Chondrocyte (in vitro differentiated cells): ENCODE measurements around the gene BCL11B. TPM values are rescaled to one million over a fixed set of nuclear protein-coding genes. Genes with fewer than 3 reads are reported as not detected.

Source experiments
- DNase-seq: peaks from one replicate; pipeline ENCODE4 v3.0.0; 2021; ENCODE audit warnings: mixed read lengths, low spot score
- H3K27ac Mint-ChIP-seq: one replicate; pipeline ENCODE4 v1.8.0; 2021; ENCODE audit warnings: mild to moderate bottlenecking, moderate library complexity, mixed read lengths; ENCODE audit not compliant: unreplicated experiment
- H3K27me3 Mint-ChIP-seq: 2 replicates; pipeline ENCODE4 v1.8.0; 2021; ENCODE audit warnings: low read depth, mixed read lengths
- H3K36me3 Mint-ChIP-seq: 2 replicates; pipeline ENCODE4 v1.8.0; 2021; ENCODE audit warnings: low read depth, mixed read lengths
- H3K4me1 Mint-ChIP-seq: 2 replicates; pipeline ENCODE4 v1.8.0; 2021; ENCODE audit warnings: low read depth, mild to moderate bottlenecking, mixed read lengths
- H3K4me3 Mint-ChIP-seq: one replicate; pipeline ENCODE4 v1.8.0; 2021; ENCODE audit warnings: mild to moderate bottlenecking, moderate library complexity, mixed read lengths; ENCODE audit not compliant: unreplicated experiment
- H3K9me3 Mint-ChIP-seq: 2 replicates; pipeline ENCODE4 v1.8.0; 2021; ENCODE audit warnings: low read depth, mixed read lengths
- CTCF ChIP-seq: fragments of 200-600 bp; sonication (generic); IDR thresholded peaks from 2 replicates; pipeline ENCODE4 v1.5.0; 2021; ENCODE audit warnings: antibody characterized with exemption, mild to moderate bottlenecking, moderate library complexity
- total RNA-seq: library from RNA; stranded (reverse); gene quantifications from 3 replicates; pipeline ENCODE4 v1.2.1, GENCODE V29; 2021

BCL11B gene
- total RNA-seq, 1 donor from 2014 or later, result 0.17 TPM

- H3K36me3 Mint-ChIP-seq, result peaks cover 1% of the 10 kb centered on the region
- no peak for DNase-seq
- no peaks in the 10 kb centered on the region for H3K4me1 Mint-ChIP-seq
- no peak overlapping the region for H3K27ac Mint-ChIP-seq
- no peak for TF ChIP-seq CTCF
- peaks cover 8% of the 10 kb centered on the region for H3K9me3 Mint-ChIP-seq
- peaks cover 44% of the 10 kb centered on the region for H3K27me3 Mint-ChIP-seq
- no peak overlapping the region for H3K4me3 Mint-ChIP-seq
Observed at GRCh38 chr14:99164712-99165111, 107.3 kb downstream of the BCL11B start.

DNA sequence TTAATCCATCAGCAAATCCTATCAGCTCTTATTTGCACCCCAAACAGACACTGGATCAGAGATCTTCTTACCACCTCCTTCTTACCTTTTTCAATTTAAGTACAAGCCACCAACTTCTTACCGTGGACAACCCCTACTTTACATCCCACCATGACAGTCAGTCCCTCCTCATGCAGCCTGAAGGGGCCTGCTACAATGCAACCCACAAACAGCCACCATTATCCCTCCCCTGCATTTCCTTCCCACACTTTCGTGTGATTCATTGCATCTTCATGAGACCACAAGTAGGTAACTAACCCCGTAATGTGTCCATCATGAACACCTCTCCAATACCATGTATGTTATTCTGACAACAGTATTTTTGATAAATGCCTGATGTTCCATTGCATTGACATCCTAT lies 108.6 kb downstream of the BCL11B start:
- peaks cover 8% of the 10 kb centered on the region for H3K9me3 Mint-ChIP-seq
- no peaks in the 10 kb centered on the region for H3K4me1 Mint-ChIP-seq
- H3K36me3 Mint-ChIP-seq, result peaks cover 1% of the 10 kb centered on the region
- no peak overlapping the region for H3K4me3 Mint-ChIP-seq
- no peak for TF ChIP-seq CTCF
- H3K27me3 Mint-ChIP-seq, result peaks cover 45% of the 10 kb centered on the region
- H3K27ac Mint-ChIP-seq, result no peak overlapping the region
- no peak for DNase-seq

DNA sequence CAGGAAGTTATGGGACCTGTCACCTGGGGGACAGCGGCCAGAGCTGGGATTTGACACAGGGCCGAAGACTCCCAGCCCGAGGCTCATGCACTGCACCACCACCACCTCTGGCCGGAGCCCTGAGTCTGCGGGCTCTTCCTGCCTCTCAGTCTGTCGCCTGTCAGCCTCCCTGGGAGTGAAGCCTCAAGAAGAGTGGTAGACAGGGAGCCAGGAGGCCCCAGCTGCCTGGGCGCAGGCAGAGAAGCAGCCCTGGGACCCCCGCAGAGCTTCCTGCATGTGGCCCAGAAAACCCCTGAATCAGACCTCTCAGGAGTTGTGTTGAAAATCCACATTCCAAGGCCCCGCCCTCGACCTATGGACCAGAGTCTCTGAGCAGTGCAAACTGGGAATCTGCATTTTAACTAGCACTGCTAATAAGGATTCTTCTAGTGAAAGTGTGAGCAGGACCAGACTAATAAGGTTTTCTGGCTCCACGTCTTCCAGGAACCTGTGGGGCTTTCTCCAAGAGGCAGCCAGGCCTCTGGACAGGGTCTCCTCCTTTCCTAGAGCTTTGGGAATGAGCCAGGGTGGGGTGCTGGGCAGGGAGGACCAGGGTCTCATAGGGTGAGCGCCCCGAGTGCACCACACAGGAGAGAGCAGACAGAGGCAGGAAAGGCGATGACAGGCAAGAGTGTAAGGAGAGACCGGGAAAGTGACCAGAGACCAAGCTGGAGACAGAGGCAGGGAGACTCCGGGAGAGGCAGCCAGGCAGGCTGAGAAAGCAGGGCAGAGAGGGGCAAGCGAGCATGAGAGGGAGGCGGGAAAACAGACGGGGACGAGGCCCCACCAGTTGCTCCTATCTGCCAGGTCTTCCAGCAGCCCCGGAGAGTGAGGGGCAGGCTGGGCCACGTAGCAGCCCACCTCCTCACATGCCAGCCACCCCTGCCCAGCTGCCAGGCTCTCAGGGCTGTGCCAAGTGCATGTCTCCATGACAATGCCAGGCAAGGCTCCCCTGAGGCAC lies 112.4 kb downstream of the BCL11B start:
- DNase-seq, result no peak
- H3K4me1 Mint-ChIP-seq, result no peaks in the 10 kb centered on the region
- no peak overlapping the region for H3K4me3 Mint-ChIP-seq
- no peak overlapping the region for H3K27ac Mint-ChIP-seq
- H3K36me3 Mint-ChIP-seq, result peaks cover 1% of the 10 kb centered on the region
- peaks cover 35% of the 10 kb centered on the region for H3K27me3 Mint-ChIP-seq
- H3K9me3 Mint-ChIP-seq, result peaks cover 8% of the 10 kb centered on the region
- no peak for TF ChIP-seq CTCF

GRCh38 chr14:99158646-99159165 lies 113.3 kb downstream of the BCL11B start:
- no peaks in the 10 kb centered on the region for H3K4me1 Mint-ChIP-seq
- no peak for DNase-seq
- peaks cover 8% of the 10 kb centered on the region for H3K9me3 Mint-ChIP-seq
- TF ChIP-seq CTCF, result no peak
- H3K4me3 Mint-ChIP-seq, result no peak overlapping the region
- peaks cover 31% of the 10 kb centered on the region for H3K27me3 Mint-ChIP-seq
- H3K27ac Mint-ChIP-seq, result no peak overlapping the region
- peaks cover 1% of the 10 kb centered on the region for H3K36me3 Mint-ChIP-seq

DNA sequence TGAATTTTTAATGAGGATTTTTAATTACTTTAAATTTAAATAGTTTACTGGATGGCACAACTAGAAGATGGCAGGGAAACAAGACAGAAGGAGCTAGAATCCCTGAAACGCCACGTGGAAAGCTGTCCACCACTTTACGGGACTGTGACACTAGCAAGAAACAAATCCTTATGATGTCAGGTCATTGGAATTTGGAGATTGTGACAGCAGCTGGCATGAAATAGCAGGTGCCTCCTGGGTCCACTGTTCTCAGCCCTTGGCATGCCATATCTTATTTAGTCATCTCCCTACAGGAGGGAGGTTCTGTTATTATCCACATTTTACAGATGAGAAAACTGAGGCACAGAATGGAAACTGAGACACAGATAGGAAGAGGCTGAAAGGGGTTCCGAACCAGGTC lies 113.8 kb downstream of the BCL11B start:
- Mint-ChIP-seq H3K36me3 (peaks cover 1% of the 10 kb centered on the region), H3K9me3 (peaks cover 5% of the 10 kb centered on the region), H3K4me1 (no peaks in the 10 kb centered on the region), H3K4me3 (no peak overlapping the region), H3K27ac (no peak overlapping the region), H3K27me3 (peaks cover 27% of the 10 kb centered on the region)
- TF ChIP-seq CTCF, result no peak
- no peak for DNase-seq
